ENCODE data around the gene ISM1. TPM values are rescaled to one million over a fixed set of nuclear protein-coding genes. Genes with fewer than 3 reads are reported as not detected.
A peak's percentile ranks its signal among the peaks of the same experiment; 100 is the strongest.

The ISM1 gene
- total RNA-seq, 4 donors from 2014 or later = 1.8 to 7.1 (median 4.0) TPM

- TF ChIP-seq POLR2A (IDR thresholded peaks at IDR 0.05; ENCODE audit: low read depth) = no peak
- no peak for TF ChIP-seq CTCF (IDR thresholded peaks at IDR 0.05)
- TF ChIP-seq POLR2AphosphoS5 (IDR thresholded peaks at IDR 0.05) = no peak
- TF ChIP-seq EP300 (IDR thresholded peaks at IDR 0.05) = no peak
- no peaks in the 10 kb centered on the region for H3K9me3 ChIP-seq
- H3K4me3 ChIP-seq = no peak overlapping the region
- no peaks in the 10 kb centered on the region for H3K27me3 ChIP-seq
- no peak overlapping the region for H3K27ac ChIP-seq (replicated peaks in 1 of 4)
- intact Hi-C loops (cut with DNase I) = no loop called here
- no peaks in the 10 kb centered on the region for H3K4me1 ChIP-seq
- DNase-seq (ENCODE audit: extremely low spot score) = no peak
- 85% methylated on average over 2 of the region's 2 CpGs for WGBS
- no peaks in the 10 kb centered on the region for H3K36me3 ChIP-seq
Observed at GRCh38 chr20:13238001-13238653, 17.1 kb downstream of the ISM1 start.

GRCh38 chr20:13243826-13244376 lies 22.8 kb downstream of the ISM1 start:
- Histone ChIP-seq H3K27me3 (no peaks in the 10 kb centered on the region), H3K36me3 (no peaks in the 10 kb centered on the region), H3K9me3 (no peaks in the 10 kb centered on the region), H3K4me1 (no peaks in the 10 kb centered on the region), H3K27ac (replicated peaks in 1 of 4) (no peak overlapping the region), H3K4me3 (no peak overlapping the region)
- WGBS = 82% methylated on average over 2 of the region's 2 CpGs
- intact Hi-C loops (cut with DNase I) = no loop called here
- TF ChIP-seq POLR2AphosphoS5 (IDR thresholded peaks at IDR 0.05) (no peak), CTCF (IDR thresholded peaks at IDR 0.05) (no peak), EP300 (IDR thresholded peaks at IDR 0.05) (no peak), POLR2A (IDR thresholded peaks at IDR 0.05; ENCODE audit: low read depth) (no peak)
- DNase-seq (ENCODE audit: extremely low spot score) = no peak

- H3K4me1 ChIP-seq = no peaks in the 10 kb centered on the region
- 65% methylated on average over 2 of the region's 2 CpGs for WGBS
Observed at GRCh38 chr20:13245250-13245723, 24.2 kb downstream of the ISM1 start.

GRCh38 chr20:13249118-13249797 lies 28.2 kb downstream of the ISM1 start:
- 74% methylated on average over 11 of the region's 13 CpGs for WGBS
- intact Hi-C loops (cut with DNase I) = no loop called here
- no peak overlapping the region for H3K27ac ChIP-seq (replicated peaks in 1 of 4)
- DNase-seq (ENCODE audit: extremely low spot score) = no peak
- no peak overlapping the region for H3K4me3 ChIP-seq
- H3K36me3 ChIP-seq = no peaks in the 10 kb centered on the region
- H3K27me3 ChIP-seq = no peaks in the 10 kb centered on the region
- no peaks in the 10 kb centered on the region for H3K9me3 ChIP-seq
- TF ChIP-seq POLR2A (IDR thresholded peaks at IDR 0.05; ENCODE audit: low read depth) (no peak), CTCF (IDR thresholded peaks at IDR 0.05) (no peak), EP300 (IDR thresholded peaks at IDR 0.05) (no peak), POLR2AphosphoS5 (IDR thresholded peaks at IDR 0.05) (no peak)
- H3K4me1 ChIP-seq = no peaks in the 10 kb centered on the region

More at GRCh38 chr20:13245250-13245723, 24.2 kb downstream of the ISM1 start:
- H3K4me3 ChIP-seq = no peak overlapping the region
- H3K27me3 ChIP-seq = no peaks in the 10 kb centered on the region
- H3K36me3 ChIP-seq = no peaks in the 10 kb centered on the region
- H3K9me3 ChIP-seq = no peaks in the 10 kb centered on the region
- peak; percentile 62 for DNase-seq (ENCODE audit: extremely low spot score)
- H3K27ac ChIP-seq (replicated peaks in 1 of 4) = no peak overlapping the region
- no peak for TF ChIP-seq POLR2AphosphoS5 (IDR thresholded peaks at IDR 0.05)
- no peak for TF ChIP-seq POLR2A (IDR thresholded peaks at IDR 0.05; ENCODE audit: low read depth)
- TF ChIP-seq CTCF (IDR thresholded peaks at IDR 0.05) = no peak
- no peak for TF ChIP-seq EP300 (IDR thresholded peaks at IDR 0.05)
- intact Hi-C loops (cut with DNase I) = no loop called here

Data from esophagus muscularis mucosa (tissue), 4 donors.